Testis (tissue), 3 donors: ENCODE results near the gene IVL. TPM values are rescaled to one million over a fixed set of nuclear protein-coding genes. Genes with fewer than 3 reads are reported as not detected.

Experiments used
- DNase-seq: peaks from one replicate; pipeline ENCODE4 v3.0.0-alpha.2; 2019
- H3K27ac ChIP-seq, 2 donors: fragments of 200-600 bp; sonication (generic); one replicate each; pipeline ENCODE4 v1.5.1; 2019
- H3K27me3 ChIP-seq: fragments of 200-600 bp; sonication (generic); one replicate; pipeline ENCODE4 v1.5.1; 2019
- H3K36me3 ChIP-seq: fragments of 200-600 bp; sonication (generic); one replicate; pipeline ENCODE4 v1.5.1; 2017; ENCODE audit warnings: low read depth; ENCODE audit errors: missing control alignments
- H3K4me1 ChIP-seq: fragments of 200-600 bp; sonication (generic); one replicate; pipeline ENCODE4 v1.5.1; 2019
- H3K4me3 ChIP-seq, 2 donors: fragments of 200-600 bp; sonication (generic); one replicate each; pipeline ENCODE4 v1.5.1; 2017 to 2019
- H3K9me3 ChIP-seq: fragments of 200-600 bp; sonication (generic); one replicate; pipeline ENCODE4 v1.5.1; 2017
- POLR2A ChIP-seq: fragments of 450-650 bp; IDR thresholded peaks from one replicate; pipeline ENCODE4 v1.6.1; 2017; ENCODE audit warnings: antibody characterized with exemption, mild to moderate bottlenecking, moderate library complexity
- WGBS, 2 donors: methylation state at CpG; one replicate each; pipeline ENCODE4 v1.1.5; 2018; 5-methylcytosine and 5-hydroxymethylcytosine counted together
- intact Hi-C: fragments of 100-400 bp; cut with DNase I; formaldehyde crosslinking; loops from one replicate; pipeline ENCODE4 v1.15.1; 2023; ENCODE audit warnings: low total_unique reads
- polyA plus RNA-seq: library from polyadenylated mRNA; stranded (reverse); fragments of 350-450 nt; fragmentation: Illumina TruSeq; extraction: RNeasy Lipid Tissue Mini Kit (QIAGEN cat#74804); gene quantifications from one replicate; pipeline ENCODE4 v1.2.3, GENCODE V29; 2014; ENCODE audit warnings: low read depth, low replicate concordance; ENCODE audit not compliant: insufficient read depth
- total RNA-seq, 2 donors: library from RNA; depleted of rRNA; stranded (reverse); fragments of >200 nt; gene quantifications; one replicate each; pipeline ENCODE4 v1.2.3, GENCODE V29; 2016
- TF ChIP-seq, protein P1 (sequence below), 3 experiments: fragments of 450-650 bp in 2 of 3; fragments of 200-600 bp in 1 of 3; sonication (generic) in 1 of 3; IDR thresholded peaks; one replicate each; pipeline ENCODE4 v1.5.1; 2016 to 2019; ENCODE audit warnings: antibody characterized with exemption in 3 of 3, mild to moderate bottlenecking in 2 of 3, moderate library complexity in 1 of 3

Gene IVL
- total and polyA plus RNA-seq, 3 donors from 2014 or later, result not detected

DNA sequence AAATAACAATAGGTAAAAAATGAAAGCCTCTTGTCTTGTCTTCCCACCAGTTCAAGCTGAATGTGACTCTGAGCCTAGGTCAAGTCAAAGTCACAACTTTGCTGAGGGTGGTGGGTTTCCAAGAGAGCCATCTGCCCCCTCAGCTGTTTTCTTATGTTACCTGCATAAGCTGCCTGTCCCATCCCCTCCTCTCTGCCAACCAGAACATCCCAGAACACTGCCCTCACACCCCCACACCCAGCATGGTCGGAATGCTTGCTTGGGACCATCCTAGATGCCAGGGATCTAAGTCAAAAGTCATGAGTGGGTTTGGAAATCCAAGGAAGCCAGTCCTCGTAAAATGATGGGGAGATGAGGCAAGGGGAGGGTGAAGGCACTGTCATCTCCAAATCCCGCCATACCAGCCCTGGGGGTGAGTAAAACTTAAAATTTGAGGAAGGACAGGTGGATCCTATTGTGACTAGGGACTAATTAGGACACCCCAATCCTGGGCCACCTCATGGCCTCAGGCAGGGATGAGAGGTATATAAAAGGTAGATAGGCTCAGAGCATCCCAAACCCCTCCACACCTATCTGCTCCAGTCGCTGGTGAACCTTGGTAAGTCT is 38.4 kb downstream of the IVL start, which contains the start of gene SPRR5:
Gene SPRR5, plus strand, starts transcription at position 556 of the 606 bp plus-strand sequence. CDS start 1,349 bp downstream, outside the sequence.
- TF ChIP-seq POLR2A, result no peak
- TF ChIP-seq, protein P1, sequence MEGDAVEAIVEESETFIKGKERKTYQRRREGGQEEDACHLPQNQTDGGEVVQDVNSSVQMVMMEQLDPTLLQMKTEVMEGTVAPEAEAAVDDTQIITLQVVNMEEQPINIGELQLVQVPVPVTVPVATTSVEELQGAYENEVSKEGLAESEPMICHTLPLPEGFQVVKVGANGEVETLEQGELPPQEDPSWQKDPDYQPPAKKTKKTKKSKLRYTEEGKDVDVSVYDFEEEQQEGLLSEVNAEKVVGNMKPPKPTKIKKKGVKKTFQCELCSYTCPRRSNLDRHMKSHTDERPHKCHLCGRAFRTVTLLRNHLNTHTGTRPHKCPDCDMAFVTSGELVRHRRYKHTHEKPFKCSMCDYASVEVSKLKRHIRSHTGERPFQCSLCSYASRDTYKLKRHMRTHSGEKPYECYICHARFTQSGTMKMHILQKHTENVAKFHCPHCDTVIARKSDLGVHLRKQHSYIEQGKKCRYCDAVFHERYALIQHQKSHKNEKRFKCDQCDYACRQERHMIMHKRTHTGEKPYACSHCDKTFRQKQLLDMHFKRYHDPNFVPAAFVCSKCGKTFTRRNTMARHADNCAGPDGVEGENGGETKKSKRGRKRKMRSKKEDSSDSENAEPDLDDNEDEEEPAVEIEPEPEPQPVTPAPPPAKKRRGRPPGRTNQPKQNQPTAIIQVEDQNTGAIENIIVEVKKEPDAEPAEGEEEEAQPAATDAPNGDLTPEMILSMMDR (IDR thresholded peaks at IDR 0.05), result no peak
- Histone ChIP-seq H3K27me3 (no peaks in the 10 kb centered on the region), H3K4me3 (no peak within 1 kb of the TSS), H3K9me3 (no peaks in the 10 kb centered on the region), H3K4me1 (no peaks in the 10 kb centered on the region), H3K36me3 (no peaks in the 10 kb centered on the region), H3K27ac (no peak within 1 kb of the TSS)
- DNase-seq, result no peak
- intact Hi-C loops, result no loop called here
- 81 to 94% methylated on average over 4 of the region's 4 CpGs for WGBS, 2 donors

DNA sequence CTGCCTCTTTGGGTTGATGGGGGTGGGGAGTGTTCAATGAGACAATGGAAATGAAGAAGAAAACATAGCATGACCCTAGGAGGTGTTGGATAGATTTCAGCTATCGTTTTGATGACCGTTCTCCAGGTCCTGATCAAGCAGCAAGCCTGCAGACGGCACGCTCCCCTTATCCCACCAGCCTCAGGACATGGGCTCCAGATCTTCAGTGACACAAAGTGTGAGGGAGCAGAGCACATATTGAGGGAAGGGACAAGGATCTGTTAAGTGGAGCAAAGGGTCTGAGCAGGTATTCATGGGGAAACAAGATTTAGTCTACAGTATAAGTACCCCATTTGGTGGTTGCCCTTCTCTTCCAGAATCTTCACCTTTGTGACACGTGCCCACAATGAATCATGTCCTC is 43.4 kb downstream of the IVL start:
- TF ChIP-seq, protein P1 (IDR thresholded peaks at IDR 0.05), result no peak
- no peak for TF ChIP-seq POLR2A
- intact Hi-C loops, result no loop called here
- Histone ChIP-seq H3K36me3 (no peaks in the 10 kb centered on the region), H3K27me3 (no peaks in the 10 kb centered on the region), H3K9me3 (no peaks in the 10 kb centered on the region), H3K4me1 (no peaks in the 10 kb centered on the region), H3K27ac (no peak overlapping the region), H3K4me3 (no peak overlapping the region)
- DNase-seq, result no peak
- WGBS, 2 donors, result 90 to 92% methylated on average over 5 of the region's 5 CpGs

DNA sequence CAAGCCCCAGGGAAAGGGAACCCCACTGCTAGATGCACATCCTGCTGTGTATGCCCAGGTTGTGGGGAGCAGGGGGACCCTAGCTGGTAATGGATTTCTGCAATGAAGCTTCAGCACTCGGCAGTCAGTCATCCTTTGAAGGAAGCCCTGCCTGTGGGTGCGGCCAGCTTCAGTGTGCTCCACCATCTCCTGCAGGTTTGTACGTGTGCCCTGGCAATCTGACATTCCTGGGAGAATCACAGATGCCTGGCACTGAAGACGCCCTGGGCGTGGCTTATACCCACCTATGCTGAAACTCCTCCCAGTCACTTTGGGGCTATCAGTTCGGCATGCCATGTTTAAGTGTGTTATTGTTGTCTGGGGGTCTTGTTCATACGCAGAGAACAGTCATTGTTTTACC is 45.4 kb downstream of the IVL start:
- no peaks in the 10 kb centered on the region for H3K36me3 ChIP-seq
- no peaks in the 10 kb centered on the region for H3K9me3 ChIP-seq
- no peaks in the 10 kb centered on the region for H3K27me3 ChIP-seq
- WGBS, 2 donors, result 78 to 80% methylated on average over 5 to 7 of the region's 7 CpGs
- TF ChIP-seq, protein P1 (IDR thresholded peaks at IDR 0.05), result no peak
- TF ChIP-seq POLR2A, result no peak
- no peaks in the 10 kb centered on the region for H3K4me1 ChIP-seq
- H3K4me3 ChIP-seq, result no peak overlapping the region
- intact Hi-C loops, result no loop called here
- no peak overlapping the region for H3K27ac ChIP-seq
- DNase-seq, result no peak

DNA sequence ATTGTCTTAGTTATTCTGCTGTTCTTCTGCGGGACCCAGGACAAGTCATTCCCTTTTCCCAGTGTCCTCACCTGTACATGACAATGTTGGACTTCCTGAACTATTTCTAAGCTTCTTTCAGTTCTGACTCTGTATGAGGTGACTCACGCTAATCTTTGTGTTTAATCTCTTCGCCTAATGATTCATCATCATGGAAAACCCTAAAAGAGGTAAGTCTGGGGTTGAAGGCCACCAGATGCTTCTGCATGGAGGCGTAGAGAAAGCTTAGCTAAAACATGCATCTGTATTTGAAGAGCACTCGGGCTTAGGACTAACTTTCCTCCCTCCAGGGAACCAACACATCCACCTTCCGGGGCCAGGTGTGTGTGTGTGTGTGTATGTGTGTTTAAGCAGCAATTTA is 46.1 kb downstream of the IVL start:
- H3K27ac ChIP-seq, result no peak overlapping the region
- H3K36me3 ChIP-seq, result no peaks in the 10 kb centered on the region
- WGBS, 2 donors, result 92 to 98% methylated on average over 6 of the region's 6 CpGs
- no peaks in the 10 kb centered on the region for H3K9me3 ChIP-seq
- no peak overlapping the region for H3K4me3 ChIP-seq
- TF ChIP-seq, protein P1 (IDR thresholded peaks at IDR 0.05), result no peak
- no peak for TF ChIP-seq POLR2A
- no peak for DNase-seq
- H3K4me1 ChIP-seq, result no peaks in the 10 kb centered on the region
- no peaks in the 10 kb centered on the region for H3K27me3 ChIP-seq
- intact Hi-C loops, result no loop called here

DNA sequence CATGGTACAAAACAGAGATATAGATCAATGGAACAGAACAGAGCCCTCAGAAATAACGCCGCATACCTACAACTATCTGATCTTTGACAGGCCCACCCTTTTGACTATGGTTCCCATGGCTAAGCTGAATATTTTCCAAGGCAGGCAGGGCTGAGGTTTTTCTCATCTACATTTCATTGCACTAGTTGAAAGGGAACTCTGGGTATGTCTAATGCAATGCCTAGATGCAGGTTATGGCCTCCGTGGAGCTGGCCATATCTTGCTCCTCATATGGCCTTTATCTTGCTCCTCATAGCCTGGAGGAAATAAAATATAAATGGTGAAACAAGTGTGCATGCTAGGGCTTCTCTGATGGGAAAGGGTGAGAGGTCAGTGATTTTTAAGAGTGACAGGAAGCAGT is 49.2 kb downstream of the IVL start:
- H3K27ac ChIP-seq, result no peak overlapping the region
- 88 to 97% methylated on average over 3 of the region's 3 CpGs for WGBS, 2 donors
- H3K36me3 ChIP-seq, result no peaks in the 10 kb centered on the region
- H3K27me3 ChIP-seq, result no peaks in the 10 kb centered on the region
- no peaks in the 10 kb centered on the region for H3K4me1 ChIP-seq
- TF ChIP-seq, protein P1 (IDR thresholded peaks at IDR 0.05), result no peak
- TF ChIP-seq POLR2A, result no peak
- DNase-seq, result no peak
- no peaks in the 10 kb centered on the region for H3K9me3 ChIP-seq
- intact Hi-C loops, result no loop called here
- H3K4me3 ChIP-seq, result no peak overlapping the region
